WI38 (cell line): Measurements from ENCODE around the gene LRRC74B.

ENCODE experiments used
- H3K4me3 ChIP-seq: 2 replicates; pipeline ENCODE4 v1.5.1; 2011; ENCODE audit warnings: low read depth, mild to moderate bottlenecking, control low read depth, low read length
- TF ChIP-seq, protein P1 (sequence below): IDR thresholded peaks from 2 replicates; pipeline ENCODE4 v1.5.1; 2012; ENCODE audit warnings: low read depth, mild to moderate bottlenecking, control low read depth, low read length

The LRRC74B gene

DNA sequence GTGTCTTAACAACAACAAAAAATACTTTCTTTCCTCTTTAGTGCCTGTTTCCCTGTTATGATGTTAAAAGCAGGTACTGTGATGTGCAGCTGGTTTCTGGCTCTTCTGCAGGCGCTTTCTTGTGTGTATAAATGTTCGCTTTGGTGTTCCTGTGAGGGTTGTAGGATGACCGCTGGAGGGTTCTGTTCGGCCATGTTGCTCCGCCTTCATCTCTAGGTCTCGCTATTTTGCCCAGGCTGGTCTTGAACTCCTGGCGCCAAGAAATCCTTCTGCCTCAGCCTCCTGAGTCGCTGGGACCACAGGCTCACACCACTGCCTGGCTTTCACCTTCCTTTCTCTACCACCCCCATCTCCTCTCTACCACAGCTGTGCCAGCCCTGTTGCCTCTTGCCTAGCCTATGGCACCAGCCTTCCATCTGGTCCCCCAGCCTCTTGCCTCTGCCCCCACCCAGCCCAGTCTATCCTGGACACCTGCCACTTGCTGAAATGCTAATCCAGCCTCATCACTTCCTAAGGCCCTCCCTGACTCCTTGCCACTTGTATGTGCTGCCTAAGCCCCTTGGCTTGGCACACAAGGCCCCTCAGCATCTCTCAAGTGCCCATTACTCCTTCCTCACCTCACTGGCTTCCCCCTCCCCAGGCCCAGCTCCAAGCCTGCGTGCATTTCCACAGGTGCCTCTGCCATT lies 5.5 kb downstream of the LRRC74B start:
- TF ChIP-seq, protein P1, sequence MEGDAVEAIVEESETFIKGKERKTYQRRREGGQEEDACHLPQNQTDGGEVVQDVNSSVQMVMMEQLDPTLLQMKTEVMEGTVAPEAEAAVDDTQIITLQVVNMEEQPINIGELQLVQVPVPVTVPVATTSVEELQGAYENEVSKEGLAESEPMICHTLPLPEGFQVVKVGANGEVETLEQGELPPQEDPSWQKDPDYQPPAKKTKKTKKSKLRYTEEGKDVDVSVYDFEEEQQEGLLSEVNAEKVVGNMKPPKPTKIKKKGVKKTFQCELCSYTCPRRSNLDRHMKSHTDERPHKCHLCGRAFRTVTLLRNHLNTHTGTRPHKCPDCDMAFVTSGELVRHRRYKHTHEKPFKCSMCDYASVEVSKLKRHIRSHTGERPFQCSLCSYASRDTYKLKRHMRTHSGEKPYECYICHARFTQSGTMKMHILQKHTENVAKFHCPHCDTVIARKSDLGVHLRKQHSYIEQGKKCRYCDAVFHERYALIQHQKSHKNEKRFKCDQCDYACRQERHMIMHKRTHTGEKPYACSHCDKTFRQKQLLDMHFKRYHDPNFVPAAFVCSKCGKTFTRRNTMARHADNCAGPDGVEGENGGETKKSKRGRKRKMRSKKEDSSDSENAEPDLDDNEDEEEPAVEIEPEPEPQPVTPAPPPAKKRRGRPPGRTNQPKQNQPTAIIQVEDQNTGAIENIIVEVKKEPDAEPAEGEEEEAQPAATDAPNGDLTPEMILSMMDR, result no peak
- no peak overlapping the region for H3K4me3 ChIP-seq

DNA sequence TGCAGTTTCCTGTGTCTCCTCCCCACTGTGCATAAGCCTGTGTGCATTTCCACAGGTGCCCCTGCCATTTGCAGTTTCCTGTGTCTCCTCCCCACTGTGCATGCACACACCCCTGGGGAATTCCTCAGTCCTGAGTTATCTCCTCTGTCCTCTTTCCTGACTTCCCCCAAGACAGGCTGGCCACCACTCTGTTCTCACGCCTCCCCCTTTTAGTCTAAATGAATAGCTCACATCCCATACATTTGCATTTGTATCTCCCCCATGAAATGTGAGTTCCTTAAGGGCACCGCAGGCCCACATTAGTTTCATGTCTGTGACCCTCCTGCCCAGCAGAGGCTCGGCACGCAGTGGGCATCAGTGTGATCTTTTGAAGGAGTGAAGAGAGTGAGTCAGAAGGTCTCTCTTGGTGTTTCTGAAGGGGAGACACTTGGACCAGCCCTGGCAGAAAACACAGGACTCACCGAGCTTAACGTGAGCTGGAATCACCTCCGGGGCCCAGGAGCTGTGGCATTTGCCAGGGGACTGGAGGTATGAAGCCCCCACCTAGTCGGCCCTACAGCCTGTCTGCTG lies 6.2 kb downstream of the LRRC74B start:
- H3K4me3 ChIP-seq, result no peak overlapping the region
- TF ChIP-seq, protein P1, result no peak

DNA sequence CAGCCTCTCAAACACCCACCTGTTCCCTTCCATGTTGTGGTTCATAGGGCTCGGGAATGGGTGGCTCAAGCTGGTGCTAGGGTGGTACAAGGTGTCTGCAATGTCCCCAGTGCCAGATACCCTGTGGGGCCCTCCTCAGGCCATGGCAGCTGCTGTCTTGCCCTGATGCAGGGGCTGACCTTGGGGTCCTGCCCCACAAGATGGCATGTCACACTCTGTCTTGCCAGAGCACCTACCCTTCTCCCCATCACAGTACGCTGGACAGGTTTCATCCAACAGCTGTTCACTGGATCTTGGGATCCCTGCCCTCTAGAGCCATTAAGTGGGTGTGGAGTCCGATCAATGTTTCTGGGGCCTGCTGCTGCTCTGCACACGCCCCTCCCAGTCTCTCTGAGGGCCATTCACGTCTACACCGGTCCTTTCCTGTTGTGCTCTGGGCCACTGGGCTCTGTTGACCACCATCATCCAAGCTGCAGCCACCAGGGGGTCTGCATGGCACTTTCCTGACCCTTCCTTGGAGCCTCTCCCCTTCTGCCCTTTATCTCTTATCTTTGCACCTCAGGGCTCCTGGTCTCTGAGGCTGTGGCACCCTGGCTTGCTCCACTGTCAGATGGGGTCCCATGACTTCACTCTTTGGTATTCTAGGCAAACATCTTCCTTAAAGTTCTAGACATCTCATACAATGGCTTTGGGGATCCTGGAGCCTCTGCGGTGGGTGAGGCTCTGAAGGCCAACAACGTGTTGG lies 7.1 kb downstream of the LRRC74B start:
- H3K4me3 ChIP-seq, result no peak overlapping the region
- TF ChIP-seq, protein P1, result no peak

DNA sequence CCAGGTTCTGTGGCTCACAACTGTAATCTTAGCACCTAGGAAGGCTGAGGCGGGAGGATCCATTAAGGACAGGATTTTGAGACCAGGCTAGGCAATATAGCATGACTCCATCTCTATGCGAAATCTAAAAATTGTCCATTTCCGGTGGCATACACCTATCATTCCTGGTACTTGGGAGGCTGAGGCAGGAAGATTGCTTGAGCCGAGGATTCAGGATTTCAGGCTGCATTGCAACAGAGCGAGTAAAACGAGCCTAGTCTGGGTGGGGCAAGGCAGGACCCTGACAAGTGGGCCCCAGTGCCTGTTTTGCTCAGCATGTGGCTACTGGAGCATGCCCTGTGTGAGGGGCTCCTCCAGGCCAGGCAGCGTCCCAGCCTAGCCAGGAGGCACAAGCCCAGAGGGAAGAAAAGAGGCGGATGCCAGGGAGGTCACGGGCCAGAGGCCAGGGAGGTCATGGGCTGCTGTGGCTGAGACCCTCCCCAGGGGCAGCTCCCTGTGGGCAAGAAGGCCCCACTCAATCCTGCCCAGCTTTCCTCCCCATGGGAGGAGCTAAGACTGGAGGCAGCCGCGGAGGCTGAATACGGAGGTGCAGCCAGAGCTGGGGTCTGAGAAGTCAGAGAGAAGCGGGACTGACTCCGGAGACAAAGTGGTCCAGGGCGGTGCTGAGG lies 8.4 kb downstream of the LRRC74B start:
- TF ChIP-seq, protein P1, result no peak
- H3K4me3 ChIP-seq, result no peak overlapping the region

DNA sequence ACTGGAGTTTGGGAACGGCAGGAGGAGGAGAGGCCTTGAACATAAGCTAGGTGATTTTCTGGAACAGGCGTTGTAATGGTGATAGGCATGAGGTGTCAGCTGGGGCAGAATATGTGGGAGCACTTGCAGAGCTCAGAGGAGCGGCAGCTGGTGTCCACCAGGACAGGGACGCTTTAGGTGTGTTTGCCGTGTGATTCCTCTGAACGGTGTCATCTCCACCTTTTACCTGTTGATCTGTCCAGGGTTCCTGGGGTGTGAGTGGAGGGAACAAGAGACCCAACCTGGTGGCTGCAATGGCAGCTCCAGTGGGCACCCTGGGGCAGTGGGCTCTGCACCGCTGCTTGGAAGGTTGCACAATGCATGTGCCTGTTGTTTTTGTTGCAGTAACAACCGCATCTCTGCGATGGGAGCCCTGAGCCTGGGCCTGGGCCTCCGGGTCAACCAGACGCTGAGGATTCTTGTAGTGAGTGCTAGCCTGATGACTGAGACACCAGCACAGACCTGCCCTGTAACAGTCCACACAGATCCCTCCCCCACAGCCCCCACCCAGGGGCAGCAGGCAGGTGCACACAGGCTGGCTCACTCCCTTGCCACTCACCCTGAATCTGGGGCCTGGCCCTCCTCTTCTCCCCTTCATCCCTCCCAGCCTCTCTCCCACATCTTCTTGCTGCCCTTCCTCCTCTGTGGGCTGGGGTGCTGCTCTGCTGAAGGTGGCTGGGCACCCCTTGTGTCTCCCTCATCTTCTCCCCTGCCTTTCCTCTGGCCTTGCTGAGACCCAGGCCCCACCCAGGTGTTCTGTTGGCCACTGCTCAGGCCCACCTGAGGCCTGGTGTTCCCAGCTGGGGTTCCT lies 9.2 kb downstream of the LRRC74B start:
- no peak overlapping the region for H3K4me3 ChIP-seq
- TF ChIP-seq, protein P1, result no peak

DNA sequence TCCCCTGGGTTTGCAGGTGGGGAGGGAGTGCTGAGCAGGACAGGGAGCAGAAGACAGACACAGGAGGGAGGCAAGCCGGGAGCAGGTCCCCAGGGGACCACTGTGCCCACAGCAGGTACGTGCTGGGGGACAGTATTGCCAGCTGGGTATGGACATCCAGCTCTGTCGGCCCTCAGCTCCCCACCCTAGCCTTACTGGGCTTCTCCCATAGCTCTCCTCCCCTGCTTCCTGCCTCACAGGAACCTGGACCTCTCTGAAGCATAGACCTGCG lies 9.8 kb downstream of the LRRC74B start:
- no peak overlapping the region for H3K4me3 ChIP-seq

More for the DNA sequence above, 9.8 kb downstream of the LRRC74B start:
- TF ChIP-seq, protein P1, result no peak
